H54 (cell line): ENCODE data around the gene TMEM243.
A peak's percentile ranks its signal among the peaks of the same experiment; 100 is the strongest.

ENCODE experiments used
- DNase-seq: peaks from one replicate; pipeline ENCODE4 v3.0.0; 2011; ENCODE audit warnings: low spot score, mixed read lengths; ENCODE audit not compliant: insufficient read length
- FAIRE-seq: peaks from 3 replicates; lab custom pipeline; 2011; peaks lifted over from hg19 to GRCh38; lab: Jason Lieb, UNC
- POLR2A ChIP-seq: IDR thresholded peaks from 2 replicates; pipeline ENCODE4 v1.6.1; 2011; ENCODE audit warnings: low read depth, mild to moderate bottlenecking, low read length

Gene TMEM243

DNA sequence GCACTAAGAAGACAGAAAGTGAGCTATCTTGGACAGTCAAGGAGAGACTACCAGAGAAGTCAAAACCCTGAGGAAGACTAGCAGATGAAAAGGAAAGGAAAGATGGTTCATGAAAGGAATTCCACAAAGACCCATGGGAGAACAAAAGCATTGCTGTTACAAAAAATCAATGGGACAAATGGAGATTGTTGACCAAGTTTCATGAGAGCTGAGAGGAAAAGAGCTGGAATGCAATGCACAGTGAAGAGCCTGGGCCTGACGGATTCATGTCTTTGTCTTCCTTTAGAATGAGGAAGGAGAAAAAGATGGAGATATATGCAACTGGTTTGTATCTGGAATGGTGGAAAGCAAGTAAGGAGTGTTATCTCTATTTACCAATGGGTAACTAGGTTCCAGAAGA is 17.3 kb downstream of the TMEM243 start:
- no peak for TF ChIP-seq POLR2A
- FAIRE-seq (no peak), DNase-seq (no peak)

DNA sequence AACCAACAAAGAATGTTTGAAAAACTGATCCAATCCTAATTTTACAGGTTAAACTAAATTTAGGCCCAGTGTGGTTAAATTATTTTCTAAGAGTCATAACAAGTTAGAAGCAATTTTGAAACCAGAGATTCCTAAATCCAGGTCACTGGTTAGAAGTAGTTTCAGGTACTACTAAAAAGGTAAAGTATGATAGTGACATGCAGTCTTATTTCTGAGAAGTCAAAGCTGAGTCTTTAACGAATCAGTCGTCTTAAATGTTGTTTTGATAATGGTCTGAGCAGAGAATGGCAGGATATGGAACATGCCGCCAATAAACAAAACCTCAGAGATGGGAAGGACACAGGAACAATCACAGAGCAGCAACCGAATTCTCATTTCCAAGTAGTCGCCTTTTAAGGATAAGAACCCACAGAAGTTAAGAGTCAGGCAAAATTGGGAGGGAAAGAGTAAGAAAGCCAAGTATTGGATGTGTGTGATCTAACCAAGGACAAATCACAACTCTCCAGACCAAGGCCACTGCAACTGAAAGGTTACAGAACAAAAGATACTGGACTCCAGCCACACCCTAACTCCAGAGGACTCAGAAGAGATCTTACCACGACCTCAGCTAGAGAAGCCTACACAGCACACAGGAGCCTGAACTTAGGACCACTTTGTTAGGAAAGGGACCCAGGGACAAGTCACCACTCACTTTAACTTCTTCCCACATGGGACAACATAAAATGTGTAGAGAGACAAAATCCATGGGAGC is 19.7 kb downstream of the TMEM243 start:
- no peak for TF ChIP-seq POLR2A
- FAIRE-seq (no peak), DNase-seq (no peak)

DNA sequence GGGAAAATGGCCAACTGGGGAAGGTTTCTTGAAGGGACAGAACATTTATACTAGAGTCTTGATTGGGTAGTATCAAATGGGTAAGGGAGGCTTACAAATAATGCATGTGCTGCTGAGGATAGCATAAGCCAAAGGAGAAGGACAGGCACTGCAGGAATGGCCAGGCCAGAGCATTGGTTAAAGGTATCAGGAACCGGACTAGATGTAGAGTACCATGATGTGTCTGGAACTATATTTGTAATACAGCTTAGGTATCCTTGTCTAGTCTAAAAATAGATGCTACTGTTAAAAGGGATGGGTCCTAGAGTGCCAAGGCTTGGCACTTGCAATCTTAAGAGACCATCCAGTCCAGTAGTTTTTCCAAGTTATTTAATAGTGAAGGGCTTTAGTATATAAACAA is 20.3 kb downstream of the TMEM243 start:
- no peak for TF ChIP-seq POLR2A
- FAIRE-seq (no peak), DNase-seq (no peak)

DNA sequence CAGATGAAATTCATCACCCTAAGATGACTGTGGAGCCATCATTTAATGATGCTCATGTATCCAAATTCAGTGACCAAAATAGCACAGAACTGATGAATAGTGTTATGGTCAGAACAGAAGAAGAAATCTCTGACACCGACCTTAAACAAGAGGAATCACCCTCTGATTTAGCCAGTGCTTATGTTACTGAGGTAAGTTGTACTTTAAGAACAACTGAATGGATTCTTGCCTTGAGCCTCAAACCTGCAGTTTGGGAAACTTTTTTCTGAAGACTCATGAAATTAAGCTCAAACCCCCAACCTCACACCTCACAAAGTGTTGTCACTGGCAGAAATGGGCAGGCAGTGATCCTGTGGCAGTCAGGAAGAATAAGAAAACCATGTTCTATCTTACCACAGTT is 25.6 kb downstream of the TMEM243 start:
- no peak for FAIRE-seq
- TF ChIP-seq POLR2A: no peak
- no peak for DNase-seq

DNA sequence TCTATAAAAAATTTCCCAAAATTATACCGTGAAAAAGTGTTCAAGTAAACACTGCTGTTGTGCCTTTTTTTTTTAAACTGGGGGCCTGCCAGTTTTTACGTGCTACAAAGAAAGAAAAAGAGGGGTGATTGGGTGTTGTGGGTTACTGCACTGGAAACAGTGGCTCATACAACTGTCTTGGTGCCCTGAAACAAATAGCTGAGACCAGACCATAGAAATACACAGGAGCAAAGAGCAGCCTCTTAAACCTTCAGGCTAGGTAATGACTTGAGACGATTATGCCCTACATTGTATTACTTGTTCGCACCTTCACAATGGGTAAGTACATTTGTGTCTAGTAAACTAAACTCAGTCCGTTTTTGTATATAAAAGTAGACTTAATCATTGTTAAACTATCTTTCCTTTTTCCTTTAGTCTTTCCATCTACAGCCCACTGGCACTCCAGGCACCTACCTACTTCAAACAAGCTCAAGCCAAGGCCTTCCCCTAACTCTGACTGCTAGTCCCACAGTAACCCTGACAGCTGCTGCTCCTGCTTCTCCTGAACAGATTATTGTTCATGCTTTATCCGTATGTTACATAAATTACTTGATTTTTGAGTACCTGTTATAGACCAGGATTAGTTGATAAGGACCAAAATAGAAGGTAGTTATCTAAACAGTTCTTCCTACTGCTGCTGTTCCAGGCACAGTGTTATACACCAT is 26.6 kb downstream of the TMEM243 start:
- no peak for DNase-seq
- TF ChIP-seq POLR2A: no peak
- no peak for FAIRE-seq

DNA sequence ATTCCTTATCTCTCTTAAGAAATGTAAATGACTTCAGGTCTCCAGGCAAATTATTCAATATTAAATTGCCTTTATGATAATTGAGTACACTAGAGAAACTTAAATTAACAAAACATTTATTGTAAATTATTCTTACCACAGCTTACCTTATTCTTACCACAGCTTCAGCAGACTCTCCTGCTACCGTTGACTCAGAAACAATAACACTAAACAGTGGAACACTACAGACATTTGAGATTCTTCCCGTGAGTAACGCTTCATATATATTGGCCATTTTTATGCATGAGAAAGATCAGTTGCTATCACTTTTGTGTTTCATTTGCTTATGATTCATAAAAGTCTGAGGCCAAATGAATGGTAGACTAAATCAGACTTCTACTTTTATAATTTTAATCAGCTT is 28.7 kb downstream of the TMEM243 start:
- FAIRE-seq (no peak), DNase-seq (no peak)
- no peak for TF ChIP-seq POLR2A

DNA sequence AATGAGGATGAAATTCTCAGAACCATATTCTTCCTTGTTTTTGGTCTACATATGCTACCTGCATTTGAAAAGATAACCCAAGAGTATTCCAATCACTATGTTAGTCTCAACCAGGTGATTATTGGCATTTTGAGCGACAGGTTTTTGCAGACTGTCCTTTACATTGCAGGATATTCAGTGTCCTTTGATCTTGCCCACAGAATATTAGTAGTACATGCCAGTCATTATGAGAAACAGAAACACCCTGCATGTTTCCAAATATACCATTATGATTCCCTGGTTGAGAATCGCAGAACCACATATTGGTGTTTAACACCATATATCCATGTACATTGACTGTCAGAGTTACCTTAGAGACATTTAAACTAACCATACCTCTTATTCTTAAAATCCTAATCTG is 30.6 kb downstream of the TMEM243 start:
- FAIRE-seq: peak; percentile 69
- TF ChIP-seq POLR2A: no peak
- DNase-seq: no peak

DNA sequence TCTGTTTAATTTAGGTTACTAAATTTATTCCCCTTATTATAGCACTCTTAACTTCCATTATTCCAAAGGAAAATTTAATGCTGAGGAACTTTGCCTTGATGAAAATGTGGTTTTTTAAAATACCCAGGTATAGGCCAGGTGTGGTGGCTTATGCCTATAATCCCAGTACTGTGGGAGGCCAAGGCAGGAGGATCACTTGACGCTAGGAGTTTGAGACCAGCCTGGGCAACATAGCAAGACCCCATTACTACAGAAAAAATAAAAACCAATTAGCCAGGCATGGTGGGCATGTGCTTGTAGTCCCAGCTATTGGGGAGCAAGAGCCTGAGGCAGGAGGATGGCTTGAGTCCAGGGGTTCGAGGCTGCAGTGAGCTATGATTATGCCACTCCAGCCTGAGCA is 32.4 kb downstream of the TMEM243 start:
- DNase-seq (no peak), FAIRE-seq (no peak)
- TF ChIP-seq POLR2A: no peak

DNA sequence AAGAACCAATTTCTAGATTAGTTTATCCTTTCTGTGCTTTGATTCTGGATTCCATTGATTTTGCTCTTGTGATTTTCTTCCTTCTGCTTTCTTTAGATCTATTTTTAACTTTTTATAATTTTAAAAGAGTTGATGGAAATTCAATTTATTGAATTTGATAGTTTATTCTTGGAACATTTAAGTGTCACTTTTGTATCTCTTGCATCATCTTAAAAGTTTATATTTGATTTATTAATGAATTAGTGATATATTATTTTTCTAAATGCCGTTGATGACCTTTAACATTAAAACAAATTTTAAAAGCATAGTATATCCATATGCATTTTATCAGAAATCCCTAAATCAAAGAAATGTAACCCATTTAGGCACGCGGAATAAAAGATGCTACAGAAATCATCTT is 40.4 kb downstream of the TMEM243 start:
- TF ChIP-seq POLR2A: no peak
- DNase-seq: no peak
- no peak for FAIRE-seq

DNA sequence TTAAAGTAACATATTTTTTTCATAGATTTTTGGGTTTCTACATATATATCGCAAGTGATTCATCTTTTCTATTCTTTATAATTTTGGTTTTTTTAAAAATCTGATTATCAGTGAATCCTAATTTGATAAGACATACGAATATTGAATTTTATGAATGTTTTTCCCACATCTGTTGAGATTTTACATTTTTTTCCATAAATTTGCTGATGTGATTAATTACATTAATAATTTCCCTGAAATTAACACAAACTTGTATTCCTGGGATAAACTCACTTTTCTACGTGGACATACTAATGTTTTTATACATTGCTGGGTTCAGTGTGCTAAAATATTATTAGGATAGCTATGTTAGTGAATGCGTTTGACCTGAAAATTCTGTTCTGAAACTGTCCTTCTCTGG is 41.2 kb downstream of the TMEM243 start:
- no peak for TF ChIP-seq POLR2A
- DNase-seq (no peak), FAIRE-seq (no peak)

DNA sequence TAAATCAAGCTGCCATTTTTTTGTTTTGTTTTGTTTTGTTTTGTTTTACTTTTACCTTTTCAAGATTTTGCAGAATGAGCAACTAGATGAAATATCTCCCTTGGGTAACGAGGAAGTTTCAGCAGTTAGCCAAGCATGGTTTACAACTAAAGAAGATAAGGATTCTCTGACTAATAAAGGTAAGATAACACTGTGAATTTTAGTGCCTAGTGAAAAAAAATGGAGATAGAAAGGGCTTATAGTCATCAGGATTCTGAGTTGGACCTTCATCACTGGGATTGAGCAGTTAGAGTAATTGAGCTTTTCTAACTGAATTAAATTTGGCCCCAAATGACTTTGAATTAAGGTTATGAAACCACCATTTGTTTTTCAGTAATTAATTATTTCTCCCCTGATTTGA is 46.1 kb downstream of the TMEM243 start:
- no peak for TF ChIP-seq POLR2A
- no peak for FAIRE-seq
- no peak for DNase-seq

DNA sequence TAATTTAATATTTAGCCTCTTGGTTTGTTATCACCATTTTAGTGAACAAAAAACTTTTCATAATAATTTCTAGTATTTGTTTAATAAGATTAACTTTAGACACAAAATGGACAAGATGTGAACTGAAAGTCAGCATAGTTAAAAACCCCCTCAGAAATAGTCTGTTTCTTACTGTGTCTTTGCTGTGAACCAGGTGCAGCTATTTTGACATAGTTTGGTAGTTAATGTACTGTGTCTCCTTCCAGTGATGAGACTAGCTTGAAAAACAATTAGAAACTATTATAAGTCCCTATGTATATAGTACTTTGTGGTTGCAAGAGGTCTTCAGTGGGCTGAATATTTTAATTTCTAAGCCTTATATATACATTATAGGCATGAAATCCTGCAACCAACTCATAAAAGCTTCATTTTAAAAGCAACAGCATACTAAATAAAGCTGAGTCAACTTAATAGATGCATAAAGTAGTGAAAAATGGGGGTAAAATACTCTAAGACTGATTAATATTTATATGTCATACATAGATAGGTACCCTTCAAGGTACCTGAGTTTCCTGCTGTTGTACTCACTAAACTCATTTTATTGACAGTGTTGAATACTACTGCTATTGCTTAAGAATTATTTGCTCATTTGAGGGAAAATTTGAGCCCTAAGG is 48.1 kb downstream of the TMEM243 start:
- FAIRE-seq (no peak), DNase-seq (no peak)
- no peak for TF ChIP-seq POLR2A

DNA sequence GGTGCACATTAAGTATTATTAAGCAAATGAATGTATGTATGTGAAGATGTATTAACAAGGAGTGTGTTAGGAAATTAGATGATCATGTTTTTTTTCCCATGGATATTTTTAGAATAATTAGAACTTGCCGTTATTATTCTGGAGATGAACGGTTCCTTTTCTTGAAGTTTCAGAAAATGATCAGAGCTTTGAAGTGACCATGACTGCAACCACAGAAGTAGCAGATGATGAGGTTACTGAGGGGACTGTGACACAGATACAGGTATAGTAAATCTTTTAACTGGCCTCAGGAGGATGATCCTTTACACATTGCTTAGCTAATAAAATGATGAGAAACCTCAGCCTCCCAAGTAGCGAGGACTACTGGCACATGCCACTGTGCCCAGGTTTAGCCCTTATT is 48.7 kb downstream of the TMEM243 start:
- FAIRE-seq (no peak), DNase-seq (no peak)
- TF ChIP-seq POLR2A: no peak

DNA sequence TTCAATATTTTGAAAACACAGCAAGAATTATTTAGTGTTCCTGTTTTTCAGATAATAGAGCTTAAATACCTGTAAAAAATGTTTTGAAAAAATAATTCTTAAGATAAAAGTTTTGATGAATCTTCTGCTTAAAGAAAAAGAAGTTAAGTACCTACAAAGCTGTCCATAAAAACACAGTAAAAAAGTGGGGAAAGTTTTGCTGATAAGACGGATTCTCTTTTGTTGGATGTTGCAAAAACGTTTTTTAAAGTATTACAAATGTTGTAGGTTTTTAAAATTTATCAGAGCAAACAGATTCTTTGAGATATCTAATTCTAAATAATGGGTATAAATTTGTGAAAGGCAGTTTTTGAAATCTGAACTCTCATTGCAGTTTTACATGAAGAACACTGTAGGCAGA is 55.1 kb downstream of the TMEM243 start:
- FAIRE-seq (no peak), DNase-seq (no peak)
- no peak for TF ChIP-seq POLR2A
